Smooth muscle cell (in vitro differentiated cells): ENCODE measurements around the gene TOM1L1. TPM values are rescaled to one million over a fixed set of nuclear protein-coding genes. Genes with fewer than 3 reads are reported as not detected.

Experiments used
- DNase-seq: peaks from one replicate; lab custom pipeline; 2025; ENCODE audit not compliant: unreplicated experiment; lab: John Stamatoyannopoulos, UW
- H2AFZ ChIP-seq: fragments of 200-600 bp; sonication (generic); 2 replicates; pipeline ENCODE4 v1.6.0; 2016; ENCODE audit warnings: antibody characterized with exemption, low read depth, mild to moderate bottlenecking
- H3F3A ChIP-seq: fragments of 200-600 bp; sonication (generic); 2 replicates; pipeline ENCODE4 v1.6.0; 2017; ENCODE audit warnings: antibody characterized with exemption, low read depth
- H3K27ac ChIP-seq: fragments of 200-600 bp; sonication (generic); 2 replicates; pipeline ENCODE4 v1.5.1; 2016; ENCODE audit warnings: low read depth, mild to moderate bottlenecking
- H3K27me3 ChIP-seq: fragments of 200-600 bp; sonication (generic); 2 replicates; pipeline ENCODE4 v1.6.1; 2016; ENCODE audit warnings: low read depth, mild to moderate bottlenecking
- H3K36me3 ChIP-seq: fragments of 200-600 bp; sonication (generic); 2 replicates; pipeline ENCODE4 v1.5.1; 2016; ENCODE audit warnings: low read depth
- H3K4me1 ChIP-seq: fragments of 200-600 bp; sonication (generic); 2 replicates; pipeline ENCODE4 v1.5.1; 2016; ENCODE audit warnings: low read depth
- H3K4me2 ChIP-seq: fragments of 200-600 bp; sonication (generic); 2 replicates; pipeline ENCODE4 v1.6.0; 2016; ENCODE audit warnings: mild to moderate bottlenecking
- H3K4me3 ChIP-seq: fragments of 200-600 bp; sonication (generic); 2 replicates; pipeline ENCODE4 v1.5.1; 2016; ENCODE audit warnings: mild to moderate bottlenecking
- H3K79me2 ChIP-seq: fragments of 200-600 bp; sonication (generic); 2 replicates; pipeline ENCODE4 v1.6.0; 2016; ENCODE audit warnings: low read depth, mild to moderate bottlenecking
- H3K9ac ChIP-seq: fragments of 200-600 bp; sonication (generic); 2 replicates; pipeline ENCODE4 v1.6.0; 2016; ENCODE audit warnings: low read depth
- H3K9me3 ChIP-seq: fragments of 200-600 bp; sonication (generic); replicated peaks from 2 replicates; pipeline ENCODE4 v1.5.1; 2016; ENCODE audit warnings: low read depth
- H4K20me1 ChIP-seq: fragments of 200-600 bp; sonication (generic); 2 replicates; pipeline ENCODE4 v1.6.0; 2016; ENCODE audit warnings: low read depth
- WGBS: methylation state at CpG from one replicate; pipeline ENCODE4 v1.1.7; 2016; ENCODE audit warnings: low lambda C conversion rate; 5-methylcytosine and 5-hydroxymethylcytosine counted together
- polyA plus RNA-seq: library from polyadenylated mRNA; unstranded; fragments of >200 nt; fragmentation: Nextera tagmentation; extraction: Ambion mirVana; gene quantifications from 2 replicates; pipeline ENCODE4 v1.2.1, GENCODE V29; 2016
- total RNA-seq: library from RNA; depleted of rRNA; stranded (reverse); fragments of >200 nt; gene quantifications from 2 replicates; pipeline ENCODE4 v1.2.3, GENCODE V29; 2014
- TF ChIP-seq, protein P1 (sequence below): fragments of 200-600 bp; sonication (generic); IDR thresholded peaks from 2 replicates; pipeline ENCODE4 v1.5.1; 2017; ENCODE audit warnings: borderline replicate concordance, mild to moderate bottlenecking, antibody characterized with exemption; ENCODE audit not compliant: insufficient read depth, poor library complexity, severe bottlenecking

The TOM1L1 gene
- total and polyA plus RNA-seq, 2 experiments from 2014 or later: 3.9 to 8.5 TPM

DNA sequence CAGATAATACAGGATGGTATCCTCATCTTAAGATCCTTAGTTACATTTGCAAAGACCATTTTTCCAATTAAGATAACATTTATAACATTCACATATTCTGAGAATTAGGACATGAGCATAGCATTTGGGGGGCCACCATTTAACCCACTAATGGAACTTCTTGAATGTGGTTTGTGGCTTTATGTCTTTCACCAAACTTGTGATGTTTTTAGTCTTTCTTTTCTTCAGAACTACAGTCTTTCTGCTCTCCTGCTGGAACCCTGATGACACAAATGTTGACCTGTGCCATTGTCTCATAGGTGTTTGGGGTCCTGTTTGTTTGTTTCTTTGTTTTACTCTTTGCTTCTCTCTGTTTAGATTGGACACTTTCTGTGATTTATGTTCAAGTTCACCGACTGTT is 44.6 kb downstream of the TOM1L1 start:
- H3K9me3 ChIP-seq: no peaks in the 10 kb centered on the region
- no peak overlapping the region for H2AFZ ChIP-seq
- 90% methylated on average over 1 of the region's 1 CpG for WGBS
- H3K36me3 ChIP-seq: no peaks in the 10 kb centered on the region
- no peak for DNase-seq
- H3K9ac ChIP-seq: no peak overlapping the region
- no peaks in the 10 kb centered on the region for H3F3A ChIP-seq
- H3K4me3 ChIP-seq: no peak overlapping the region
- H3K27me3 ChIP-seq: no peaks in the 10 kb centered on the region
- H3K4me2 ChIP-seq: no peak overlapping the region
- H3K79me2 ChIP-seq: no peaks in the 10 kb centered on the region
- no peaks in the 10 kb centered on the region for H4K20me1 ChIP-seq
- no peak overlapping the region for H3K27ac ChIP-seq
- TF ChIP-seq, protein P1, sequence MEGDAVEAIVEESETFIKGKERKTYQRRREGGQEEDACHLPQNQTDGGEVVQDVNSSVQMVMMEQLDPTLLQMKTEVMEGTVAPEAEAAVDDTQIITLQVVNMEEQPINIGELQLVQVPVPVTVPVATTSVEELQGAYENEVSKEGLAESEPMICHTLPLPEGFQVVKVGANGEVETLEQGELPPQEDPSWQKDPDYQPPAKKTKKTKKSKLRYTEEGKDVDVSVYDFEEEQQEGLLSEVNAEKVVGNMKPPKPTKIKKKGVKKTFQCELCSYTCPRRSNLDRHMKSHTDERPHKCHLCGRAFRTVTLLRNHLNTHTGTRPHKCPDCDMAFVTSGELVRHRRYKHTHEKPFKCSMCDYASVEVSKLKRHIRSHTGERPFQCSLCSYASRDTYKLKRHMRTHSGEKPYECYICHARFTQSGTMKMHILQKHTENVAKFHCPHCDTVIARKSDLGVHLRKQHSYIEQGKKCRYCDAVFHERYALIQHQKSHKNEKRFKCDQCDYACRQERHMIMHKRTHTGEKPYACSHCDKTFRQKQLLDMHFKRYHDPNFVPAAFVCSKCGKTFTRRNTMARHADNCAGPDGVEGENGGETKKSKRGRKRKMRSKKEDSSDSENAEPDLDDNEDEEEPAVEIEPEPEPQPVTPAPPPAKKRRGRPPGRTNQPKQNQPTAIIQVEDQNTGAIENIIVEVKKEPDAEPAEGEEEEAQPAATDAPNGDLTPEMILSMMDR: no peak
- no peaks in the 10 kb centered on the region for H3K4me1 ChIP-seq

DNA sequence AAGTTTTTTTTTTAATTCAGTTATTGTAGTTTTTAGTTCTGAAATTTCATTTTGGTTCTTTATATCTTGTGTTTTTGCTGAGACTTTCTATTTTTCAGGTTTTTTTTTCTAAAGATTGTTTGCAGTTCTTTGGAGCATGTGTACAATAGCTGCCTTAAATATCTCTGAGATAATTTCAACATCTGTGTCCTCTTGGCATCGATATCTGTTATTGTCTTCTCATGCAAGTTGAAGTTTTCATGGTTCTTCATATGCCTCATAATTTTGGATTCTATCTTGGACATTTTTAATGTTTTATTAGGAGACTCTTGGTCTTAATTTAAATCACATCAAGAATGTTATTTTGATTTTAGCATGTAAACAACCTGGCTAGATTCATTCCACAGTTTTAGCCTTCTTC is 45.0 kb downstream of the TOM1L1 start:
- H3K4me1 ChIP-seq: no peaks in the 10 kb centered on the region
- no peaks in the 10 kb centered on the region for H4K20me1 ChIP-seq
- no peak overlapping the region for H3K27ac ChIP-seq
- TF ChIP-seq, protein P1: no peak
- WGBS: 97% methylated on average over 1 of the region's 1 CpG
- no peaks in the 10 kb centered on the region for H3K27me3 ChIP-seq
- H3K9ac ChIP-seq: no peak overlapping the region
- no peak overlapping the region for H3K4me3 ChIP-seq
- H3K9me3 ChIP-seq: no peaks in the 10 kb centered on the region
- H3K79me2 ChIP-seq: no peaks in the 10 kb centered on the region
- no peaks in the 10 kb centered on the region for H3F3A ChIP-seq
- H3K36me3 ChIP-seq: no peaks in the 10 kb centered on the region
- H2AFZ ChIP-seq: no peak overlapping the region
- DNase-seq: no peak
- H3K4me2 ChIP-seq: no peak overlapping the region

DNA sequence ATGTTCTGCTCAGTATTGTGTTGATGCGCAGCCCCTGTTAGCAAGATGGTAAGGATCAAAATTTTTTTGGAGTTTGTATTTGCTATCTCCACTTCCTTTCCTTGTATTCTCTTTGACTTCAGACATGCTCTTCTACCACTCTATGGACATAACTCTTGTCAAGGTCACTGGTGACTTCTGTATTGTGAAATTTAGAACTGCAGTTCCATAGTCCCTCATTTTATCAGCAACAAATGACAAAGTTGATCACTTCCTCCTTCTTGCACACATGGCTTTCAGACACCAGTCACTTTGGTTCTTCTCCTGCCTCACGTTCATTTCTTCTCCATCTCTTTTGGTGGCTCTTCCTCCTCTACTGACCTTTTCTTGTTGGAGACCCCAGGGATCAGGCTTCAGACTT is 46.7 kb downstream of the TOM1L1 start:
- WGBS: 98% methylated on average over 2 of the region's 2 CpGs
- DNase-seq: no peak
- Histone ChIP-seq H4K20me1 (no peaks in the 10 kb centered on the region), H3K27me3 (no peaks in the 10 kb centered on the region), H3K79me2 (no peaks in the 10 kb centered on the region), H3K9me3 (no peaks in the 10 kb centered on the region), H2AFZ (no peak overlapping the region), H3K4me2 (no peak overlapping the region), H3K4me1 (no peaks in the 10 kb centered on the region), H3K27ac (no peak overlapping the region), H3K9ac (no peak overlapping the region), H3K4me3 (no peak overlapping the region), H3F3A (no peaks in the 10 kb centered on the region), H3K36me3 (no peaks in the 10 kb centered on the region)
- TF ChIP-seq, protein P1: no peak

DNA sequence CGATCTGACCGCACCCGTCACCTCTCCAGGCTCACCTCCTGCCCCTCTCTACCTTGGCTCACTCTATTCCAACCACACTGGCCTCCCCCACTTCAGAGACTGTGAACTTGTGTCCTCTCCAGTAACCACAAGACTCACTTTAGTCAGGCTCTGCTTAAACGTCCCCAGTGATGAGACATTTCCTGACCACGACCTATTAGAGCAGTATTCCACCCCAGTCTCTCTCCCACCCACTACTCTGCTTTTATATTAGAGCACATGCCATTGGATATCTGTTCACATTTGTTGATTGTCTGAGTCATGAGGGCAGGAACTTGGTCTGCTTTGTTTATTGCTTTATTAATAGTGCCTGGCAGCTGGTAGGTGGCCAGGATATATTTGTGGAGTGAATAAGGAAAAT is 47.7 kb downstream of the TOM1L1 start:
- Histone ChIP-seq H3K4me3 (no peak overlapping the region), H3K27ac (no peak overlapping the region), H3K79me2 (no peaks in the 10 kb centered on the region), H3K27me3 (no peaks in the 10 kb centered on the region), H2AFZ (no peak overlapping the region), H3K36me3 (no peaks in the 10 kb centered on the region), H4K20me1 (no peaks in the 10 kb centered on the region), H3F3A (no peaks in the 10 kb centered on the region), H3K9me3 (no peaks in the 10 kb centered on the region), H3K9ac (no peak overlapping the region), H3K4me1 (no peaks in the 10 kb centered on the region), H3K4me2 (no peak overlapping the region)
- WGBS: 44% methylated on average over 5 of the region's 5 CpGs
- TF ChIP-seq, protein P1: no peak
- DNase-seq: no peak
